ENCODE data around the gene VIP. TPM values are rescaled to one million over a fixed set of nuclear protein-coding genes. Genes with fewer than 3 reads are reported as not detected.

VIP gene
- total and polyA plus RNA-seq, 2 of the 8 experiments (the other 6 are each of a cell fraction or from before 2014, with no cell fraction given) = not detected

GRCh38 chr6:152746172-152746553 lies 4.4 kb upstream of the VIP start:
- no peak overlapping the region for H2BK15ac ChIP-seq (ENCODE audit: low read length)
- no peak for FAIRE-seq
- H3K23me2 ChIP-seq (ENCODE audit: low read depth, low read length) = no peaks in the 10 kb centered on the region
- no peak overlapping the region for H3K4me2 ChIP-seq (ENCODE audit: insufficient read depth in 1 of 2, low read depth in 2 of 2, low read length in 2 of 2)
- H3K4ac ChIP-seq (replicated peaks; ENCODE audit: insufficient read length, low read depth, low read length) = no peak overlapping the region
- no peaks in the 10 kb centered on the region for H3K36me3 ChIP-seq (ENCODE audit: control insufficient read depth in 2 of 4, insufficient read depth in 4 of 4, low read length in 3 of 4)
- H4K91ac ChIP-seq (replicated peaks; ENCODE audit: insufficient read length, low read length) = no peak overlapping the region
- H3K14ac ChIP-seq (ENCODE audit: insufficient read length) = no peak overlapping the region
- no peak overlapping the region for H3K23ac ChIP-seq (ENCODE audit: insufficient read length)
- no peak overlapping the region for H2AK5ac ChIP-seq (ENCODE audit: low read depth, low read length)
- no peak overlapping the region for H2BK120ac ChIP-seq (replicated peaks; ENCODE audit: low read depth, low read length)
- H3K79me1 ChIP-seq (ENCODE audit: low read depth, low read length) = no peaks in the 10 kb centered on the region
- no peaks in the 10 kb centered on the region for H3K27me3 ChIP-seq (replicated peaks in 1 of 4; ENCODE audit: control insufficient read depth in 3 of 4, extremely low read depth in 1 of 4, insufficient read depth in 3 of 4, low read length in 3 of 4)
- no peak overlapping the region for H2BK5ac ChIP-seq (ENCODE audit: low read depth, low read length)
- no peaks in the 10 kb centered on the region; a peak in 2 of 7 replicates for H3K4me1 ChIP-seq (replicated peaks in 1 of 4; ENCODE audit: control insufficient read depth in 3 of 4, insufficient read depth in 4 of 4, low read length in 3 of 4)
- H4K20me1 ChIP-seq (replicated peaks in 1 of 2; ENCODE audit: control insufficient read depth in 1 of 2, insufficient read depth in 2 of 2, low read length in 2 of 2) = no peaks in the 10 kb centered on the region
- no peaks in the 10 kb centered on the region for H3K79me2 ChIP-seq (ENCODE audit: control insufficient read depth in 1 of 2, insufficient read depth in 2 of 2, low read length in 2 of 2)
- no peak overlapping the region for H3K4me3 ChIP-seq (ENCODE audit: extremely low read depth in 1 of 4, insufficient read depth in 2 of 4, low read depth in 3 of 4, low read length in 4 of 4)
- H3K27ac ChIP-seq (ENCODE audit: low read depth, low read length) = no peak overlapping the region
- H3K56ac ChIP-seq (replicated peaks; ENCODE audit: insufficient read length, low read depth, low read length) = no peak overlapping the region
- H2BK20ac ChIP-seq (ENCODE audit: low read length) = no peak overlapping the region
- CTCF ChIA-PET (ENCODE audit: partially characterized antibody) = interaction anchor here (0.6 kb wide), 1 partner anchor 114 kb away, joined by 3 read pairs; no protein-coding TSS in a partner anchor
- no peak for DNase-seq (ENCODE audit: low read depth in 1 of 2, low spot score in 2 of 2)
- H4K5ac ChIP-seq (ENCODE audit: insufficient read length, low read depth, low read length) = no peak overlapping the region
- H4K8ac ChIP-seq (ENCODE audit: extremely low read depth, insufficient read depth, low read length) = no peak overlapping the region
- H3K18ac ChIP-seq (ENCODE audit: extremely low read depth, low read length) = no peak overlapping the region
- 95% methylated on average over 2 of the region's 2 CpGs; no CpG with 5 or more reads in 1 of the 2 experiments for WGBS, 2 experiments (ENCODE audit: extremely low coverage in 1 of 2, insufficient coverage in 1 of 2, insufficient read length in 1 of 2, insufficient replicate concordance in 2 of 2, low coverage in 1 of 2, low lambda C conversion rate in 2 of 2, missing lambda C conversion rate in 1 of 2)
- no peak overlapping the region for H3K9ac ChIP-seq (replicated peaks in 1 of 4; ENCODE audit: extremely low read depth in 1 of 4, low read depth in 3 of 4, low read length in 3 of 4)
- no peak overlapping the region for H2AFZ ChIP-seq (ENCODE audit: low read length)
- H2BK12ac ChIP-seq (ENCODE audit: low read depth, low read length) = no peak overlapping the region
- POLR2A ChIA-PET (ENCODE audit: partially characterized antibody) = no interaction called here
- no peaks in the 10 kb centered on the region for H3K9me3 ChIP-seq (ENCODE audit: insufficient read depth in 2 of 2, low read depth in 1 of 2, low read length in 1 of 2)
- no peak for TF ChIP-seq CHD7 (IDR thresholded peaks at IDR 0.05; ENCODE audit: insufficient replicate concordance, low read length)
